Colon (tissue), 2 donors: ENCODE results near the gene STK32C.
"Not testable (repeated sequence)": the region's sequence is repeated elsewhere in the genome, so short reads cannot be mapped to it uniquely, and the experiment has no call there.

Experiments
- FAIRE-seq: peaks from 2 replicates; lab custom pipeline; 2012; peaks lifted over from hg19 to GRCh38; lab: Jason Lieb, UNC
- donor health status: control.
- donor health status: control.

The STK32C gene

DNA sequence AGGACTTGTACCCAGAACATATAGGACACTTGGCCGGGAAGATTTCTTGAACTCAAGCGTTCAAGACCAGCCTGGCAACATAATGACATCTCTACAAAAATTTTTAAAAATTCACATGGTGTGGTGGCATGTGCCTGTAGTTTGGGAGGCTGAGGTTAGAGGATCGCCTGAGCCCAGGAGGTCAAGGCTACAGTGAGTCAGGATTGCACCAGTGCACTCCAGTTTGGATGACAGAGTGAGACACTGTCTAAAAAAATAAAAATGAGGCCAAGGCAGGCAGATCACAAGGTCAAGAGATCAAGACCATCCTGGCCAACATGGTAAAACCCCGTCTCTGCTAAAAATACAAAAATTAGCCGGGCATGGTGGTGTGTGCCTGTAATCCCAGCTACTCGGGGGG, 9.7 kb upstream of the STK32C start:
- not testable (repeated sequence) for FAIRE-seq

DNA sequence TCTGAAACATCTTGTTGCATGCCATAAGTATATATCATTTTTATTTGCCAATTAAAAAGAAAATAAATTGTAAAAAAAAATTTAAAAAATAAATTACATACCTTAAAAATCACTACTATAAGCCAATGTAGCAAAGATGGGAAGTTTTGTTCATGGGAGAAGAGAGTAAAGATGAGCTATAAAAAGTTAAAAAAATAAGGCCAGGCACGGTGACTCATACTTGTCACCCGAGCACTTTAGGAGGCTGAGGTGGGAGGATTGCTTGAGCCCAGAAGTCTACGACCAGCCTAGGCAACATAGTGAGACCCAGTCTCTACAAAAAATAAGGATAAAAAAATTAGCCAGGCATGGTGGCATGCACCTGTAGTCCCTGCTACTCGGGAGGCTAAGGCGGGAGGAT, 8.4 kb upstream of the STK32C start:
- FAIRE-seq: no peak

GRCh38 chr10:132314881-132315280, 7.1 kb upstream of the STK32C start:
- not testable (repeated sequence) for FAIRE-seq

DNA sequence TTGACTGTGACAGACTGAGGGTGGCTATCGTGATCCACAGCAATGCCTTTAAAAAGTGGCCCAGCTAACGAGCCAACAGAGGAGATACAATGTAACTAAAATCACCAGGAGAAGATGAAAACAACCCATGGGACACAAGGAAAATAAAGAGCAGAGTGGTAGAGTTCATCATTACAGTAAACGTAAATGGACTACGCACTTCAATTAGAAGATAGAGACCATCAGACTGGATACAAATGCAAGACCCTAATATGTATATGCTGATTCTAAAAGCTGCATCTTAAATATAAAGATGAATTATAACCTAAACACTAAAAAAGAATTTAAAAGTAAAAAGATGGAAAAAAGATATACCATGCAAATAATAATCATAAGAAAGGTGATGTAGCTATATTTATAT, 6.6 kb upstream of the STK32C start:
- no peak for FAIRE-seq

DNA sequence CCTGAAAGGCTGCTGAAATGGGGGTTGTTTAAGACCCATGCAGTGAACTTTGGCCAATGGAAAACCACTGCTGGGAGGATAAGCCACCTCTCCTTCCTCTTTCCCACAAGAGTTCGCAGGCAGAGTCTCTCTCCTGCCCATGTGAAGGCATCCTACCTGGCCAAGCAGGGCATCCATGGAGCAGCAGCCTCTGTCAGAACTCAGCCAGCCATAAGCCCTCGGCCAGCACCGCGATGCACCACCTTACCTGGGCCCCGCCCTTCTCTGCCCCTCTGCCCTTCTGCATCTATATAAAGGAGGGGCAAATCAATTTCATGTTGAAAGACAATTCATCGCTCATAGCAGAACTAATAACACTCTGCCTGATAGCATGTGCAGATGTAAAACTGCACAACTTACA, 6.1 kb upstream of the STK32C start:
- no peak for FAIRE-seq

GRCh38 chr10:132313305-132313704, 5.6 kb upstream of the STK32C start:
- FAIRE-seq: no peak

DNA sequence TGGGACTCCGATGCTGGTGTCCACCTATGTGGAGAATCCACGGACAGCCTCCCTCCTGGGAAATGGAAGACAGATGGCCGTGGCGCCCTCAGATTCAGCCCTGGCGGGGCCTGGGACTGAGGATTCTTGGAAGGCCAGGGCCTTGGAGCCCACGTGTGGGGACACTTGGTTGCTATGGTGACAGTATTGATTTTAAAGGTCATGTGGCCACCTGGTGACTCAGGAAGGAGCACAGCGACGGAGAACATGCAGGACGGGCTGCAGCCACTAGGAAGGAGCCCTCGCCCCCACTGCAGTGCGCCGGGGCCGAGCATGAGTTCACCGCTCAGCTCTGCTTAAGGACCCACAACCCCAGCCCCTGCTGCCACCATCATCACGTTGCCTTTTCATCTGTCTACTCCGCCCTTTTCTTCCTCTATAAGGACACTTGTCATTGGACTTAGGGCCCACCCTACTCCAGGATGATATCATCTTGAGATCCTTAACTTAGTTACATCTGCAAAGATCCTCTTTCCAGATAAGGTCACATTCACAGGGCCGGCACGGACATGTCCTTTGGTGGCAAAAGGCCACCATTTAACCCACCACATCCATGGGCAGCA, 3.7 kb upstream of the STK32C start:
- no peak for FAIRE-seq

- FAIRE-seq: no peak
Measured at GRCh38 chr10:132310701-132311337, 3.1 kb upstream of the STK32C start.

DNA sequence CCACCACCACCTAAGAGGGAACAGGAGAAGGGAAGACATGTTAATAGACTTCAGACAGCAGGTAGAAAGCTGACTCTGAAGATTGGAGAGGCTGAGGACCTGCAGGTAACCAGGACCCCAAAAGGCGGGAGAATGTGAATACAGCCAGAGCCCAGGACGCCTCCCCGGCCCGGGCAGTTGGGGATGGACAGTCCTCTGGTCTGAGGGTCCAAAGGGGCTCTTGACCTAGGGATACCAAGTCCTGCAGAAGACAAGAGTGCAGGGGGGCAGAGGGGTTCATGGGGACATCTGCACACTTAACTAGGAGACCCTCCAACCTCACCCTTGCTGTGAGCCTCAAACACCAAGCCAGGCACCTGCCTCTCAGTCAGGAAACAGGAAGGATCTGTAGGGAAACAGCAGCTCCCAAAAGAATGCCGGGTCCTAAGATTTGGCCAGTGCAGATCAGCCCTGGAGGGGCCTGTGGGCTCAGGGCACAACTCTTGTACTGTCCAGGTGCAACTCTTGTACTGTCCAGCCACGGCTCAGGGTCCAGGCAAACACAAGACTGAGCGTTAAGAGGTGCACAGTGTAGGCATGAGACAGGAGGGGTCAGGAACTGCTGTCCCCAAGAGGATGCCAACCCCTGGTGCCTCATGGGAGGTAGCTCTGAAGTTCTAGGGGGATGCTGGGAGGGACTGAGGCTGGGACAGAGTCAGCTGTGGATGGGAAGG, 2.3 kb upstream of the STK32C start:
- no peak for FAIRE-seq

DNA sequence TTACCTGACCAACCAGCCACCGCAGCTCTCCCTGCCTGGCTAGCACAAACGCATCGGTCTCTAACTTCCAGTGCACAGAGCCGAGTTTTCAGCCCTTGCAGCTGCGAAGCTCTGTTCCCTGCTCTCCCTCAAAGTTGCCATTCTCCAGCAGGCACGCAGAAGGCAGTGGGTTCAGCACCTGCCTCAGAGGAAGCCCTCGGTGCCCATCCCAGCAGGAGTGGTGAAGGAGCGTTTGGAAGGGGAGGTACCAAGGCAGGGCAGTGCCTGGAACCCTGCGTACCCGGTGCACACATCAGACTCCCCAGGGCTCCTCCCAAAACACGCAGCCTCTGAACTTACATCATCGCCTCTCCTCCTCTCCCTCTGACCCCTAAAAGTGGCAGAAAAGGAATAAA, 1.7 kb upstream of the STK32C start:
- no peak for FAIRE-seq

DNA sequence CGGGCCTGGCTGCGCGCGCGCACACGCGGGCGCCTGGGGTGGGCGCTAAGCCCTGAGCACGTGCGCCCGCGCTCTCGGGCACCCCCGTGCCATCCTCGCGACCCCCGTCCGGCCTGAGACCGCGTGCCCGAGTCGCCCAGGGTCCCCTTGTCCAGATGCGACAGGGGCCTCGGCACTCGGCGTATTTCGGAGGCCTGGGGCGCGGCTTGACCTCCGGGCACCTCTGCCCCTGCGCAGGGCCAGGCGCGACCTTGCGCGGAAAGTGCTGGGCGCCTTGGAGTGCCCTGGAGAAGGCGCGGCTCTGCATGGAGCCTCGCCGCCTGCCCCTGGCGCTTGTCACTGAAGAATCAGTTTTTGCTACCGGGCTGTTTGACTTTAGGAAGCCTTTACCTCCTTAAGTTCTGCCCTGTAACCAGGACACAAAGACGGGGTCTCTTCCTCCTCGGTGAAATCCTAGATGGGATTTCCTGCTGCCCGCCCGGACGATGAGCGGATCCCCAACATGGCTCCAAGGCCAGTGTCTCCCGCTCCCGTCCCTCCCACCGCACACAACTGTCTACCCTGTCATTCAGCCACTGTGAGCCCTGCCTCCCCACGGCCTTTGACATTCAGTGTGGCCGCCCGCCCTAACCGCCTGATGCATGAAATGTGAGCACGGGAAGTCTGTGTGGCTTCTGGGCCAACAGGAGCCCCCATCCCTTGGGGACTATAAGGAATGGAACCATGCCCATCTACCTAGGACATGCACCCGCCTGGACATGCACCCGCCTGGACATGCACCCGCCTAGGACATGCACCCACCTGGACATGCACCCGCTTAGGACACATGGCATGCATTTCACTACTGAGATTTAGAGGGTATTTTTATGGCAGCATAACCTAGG, 1.1 kb upstream of the STK32C start:
- FAIRE-seq: no peak

DNA sequence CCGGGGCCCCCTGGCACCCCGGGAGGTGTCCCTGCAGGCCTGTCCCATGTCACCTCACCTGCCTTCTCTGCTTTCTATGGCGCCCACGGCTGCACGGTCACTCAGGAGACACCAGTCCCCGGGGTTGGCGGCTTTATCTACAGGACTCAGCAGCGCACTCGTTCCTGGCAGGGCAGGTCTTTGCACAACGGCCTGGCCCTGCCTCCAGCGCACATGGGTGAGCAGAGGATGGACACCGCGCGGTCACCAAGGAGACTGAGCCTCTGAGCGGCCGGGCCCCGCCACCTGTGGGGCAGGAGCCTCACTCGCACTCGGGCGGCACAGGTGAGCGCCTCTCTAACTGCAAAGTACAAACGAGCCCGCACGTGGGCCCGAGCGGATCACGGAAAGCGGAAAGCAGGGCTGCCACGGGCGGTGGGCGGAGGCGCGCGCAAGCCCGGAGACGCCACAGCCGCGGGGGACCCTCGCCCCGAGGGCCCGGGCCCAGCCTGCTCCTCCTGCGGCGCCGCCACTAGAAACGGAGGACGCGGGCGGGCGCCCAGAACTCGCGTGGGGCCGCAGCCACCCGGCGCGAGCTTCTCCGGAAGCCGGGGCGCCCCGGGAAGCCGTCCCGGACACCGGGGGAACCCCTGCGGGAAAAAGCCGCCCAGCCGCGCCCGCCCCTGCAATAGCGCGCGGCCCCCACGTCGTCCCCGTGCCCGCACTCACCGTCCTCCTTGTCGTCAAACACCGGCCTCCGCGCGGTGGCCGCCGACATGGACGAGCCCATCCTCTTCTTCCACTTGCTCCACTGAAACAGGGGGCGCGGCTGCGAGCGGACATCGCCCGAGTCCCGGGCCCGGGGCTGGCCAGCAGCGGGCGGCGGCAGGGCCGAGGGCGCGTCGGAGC, 642 bp downstream of the STK32C start:
- FAIRE-seq: no peak

GRCh38 chr10:132306343-132306685, 1.4 kb downstream of the STK32C start:
- FAIRE-seq: no peak

DNA sequence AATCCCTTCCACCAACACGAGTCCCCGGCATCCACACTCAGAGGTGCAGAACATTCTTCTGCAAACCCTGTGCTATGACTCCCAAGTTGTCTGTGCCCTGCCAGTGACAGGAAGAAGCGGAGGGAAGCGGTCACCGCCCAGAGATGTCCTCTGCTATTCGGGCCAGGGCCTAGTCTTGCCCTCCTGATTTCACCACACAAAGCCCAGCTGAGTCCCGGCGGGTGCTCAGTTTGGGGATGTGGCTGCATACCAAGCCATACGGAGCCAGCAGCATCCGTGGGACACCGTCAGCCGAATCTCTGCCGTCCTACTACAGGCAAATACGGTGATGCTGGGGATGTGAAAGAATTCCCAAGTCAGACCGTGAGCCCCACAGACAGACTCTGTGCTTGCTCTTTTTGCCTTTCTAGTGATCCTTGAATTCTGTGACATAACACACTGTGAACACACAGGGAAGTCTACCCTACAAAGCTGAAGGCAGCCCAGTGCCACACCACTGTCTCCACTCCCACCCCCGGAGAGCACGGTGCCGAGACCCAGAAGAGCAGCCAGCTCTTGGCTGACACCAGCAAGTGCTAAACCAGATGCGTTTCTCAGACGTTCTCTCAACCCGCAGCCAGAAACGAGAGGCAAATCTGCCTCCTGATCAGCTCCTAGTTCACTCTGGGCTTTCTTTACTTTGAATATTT, 2.0 kb downstream of the STK32C start:
- no peak for FAIRE-seq

DNA sequence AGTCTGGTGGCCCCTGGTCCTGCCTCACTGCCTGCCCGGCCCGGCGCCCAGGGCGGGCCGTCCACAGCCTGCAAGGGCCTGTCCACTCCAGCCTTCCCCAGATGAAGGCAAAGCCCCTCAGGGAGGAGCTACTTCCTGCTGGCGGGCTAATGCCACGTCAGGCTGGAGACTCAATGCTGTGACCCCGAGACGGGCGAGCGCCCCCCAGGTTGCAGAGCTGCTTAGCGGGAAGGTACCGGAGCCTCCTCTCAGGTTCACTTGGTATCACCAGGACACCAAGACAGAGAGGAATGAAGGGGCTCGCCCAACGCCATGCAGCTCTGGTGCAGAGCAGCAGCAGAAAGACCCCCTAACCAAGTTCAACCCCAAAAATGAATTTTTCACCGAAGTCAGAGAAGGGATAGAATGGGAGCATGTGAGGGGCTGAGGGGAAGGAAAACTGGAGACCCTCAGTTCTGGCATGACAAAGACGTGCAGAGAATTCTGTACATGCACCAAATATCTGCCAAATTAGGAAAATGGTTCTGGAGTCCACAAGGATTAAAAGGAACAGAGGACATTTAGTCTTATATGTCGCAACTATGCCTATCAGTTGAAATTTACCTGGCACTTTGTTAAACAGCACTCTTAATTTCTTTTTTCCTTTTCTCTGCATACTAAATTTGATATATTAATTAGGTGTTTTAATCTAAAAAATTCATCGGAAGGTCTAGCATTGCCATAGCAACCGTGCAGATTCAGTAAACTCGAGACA, 2.8 kb downstream of the STK32C start:
- FAIRE-seq: no peak

DNA sequence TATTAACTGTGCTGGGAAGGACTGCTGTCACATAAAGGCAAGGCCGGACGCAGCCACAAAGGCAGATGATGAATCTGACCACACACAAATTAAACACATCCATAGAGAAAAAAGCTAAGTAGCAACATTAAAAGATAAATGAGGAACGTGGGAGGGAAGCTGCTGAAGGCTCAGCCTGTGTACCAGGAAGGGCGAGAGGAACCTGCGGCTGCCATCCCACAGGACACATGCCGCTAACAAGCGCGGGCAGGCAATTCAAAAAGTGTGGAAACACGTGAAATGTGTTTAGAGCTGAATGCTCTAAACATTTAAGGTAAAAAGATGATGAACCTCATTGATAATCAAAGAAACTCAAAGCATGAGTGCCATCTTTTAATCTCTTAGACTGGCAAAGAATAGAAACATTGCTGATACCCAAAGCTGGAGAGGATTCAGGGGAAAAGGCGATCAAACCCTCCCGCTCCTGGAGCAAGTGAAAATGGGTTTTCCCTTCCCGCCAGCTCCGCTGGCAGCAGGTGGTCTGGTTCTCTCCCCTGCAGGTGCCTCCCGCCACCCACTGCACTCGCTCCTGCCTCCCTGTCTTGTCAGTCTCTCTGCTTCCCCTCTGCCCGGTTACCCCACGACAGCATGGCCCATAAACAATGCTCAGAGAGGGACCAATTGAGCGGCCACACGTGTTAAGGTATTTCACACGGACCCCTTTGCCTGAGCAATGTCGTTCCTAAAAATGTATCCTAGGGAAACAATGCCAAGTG, 4.2 kb downstream of the STK32C start:
- FAIRE-seq: no peak

DNA sequence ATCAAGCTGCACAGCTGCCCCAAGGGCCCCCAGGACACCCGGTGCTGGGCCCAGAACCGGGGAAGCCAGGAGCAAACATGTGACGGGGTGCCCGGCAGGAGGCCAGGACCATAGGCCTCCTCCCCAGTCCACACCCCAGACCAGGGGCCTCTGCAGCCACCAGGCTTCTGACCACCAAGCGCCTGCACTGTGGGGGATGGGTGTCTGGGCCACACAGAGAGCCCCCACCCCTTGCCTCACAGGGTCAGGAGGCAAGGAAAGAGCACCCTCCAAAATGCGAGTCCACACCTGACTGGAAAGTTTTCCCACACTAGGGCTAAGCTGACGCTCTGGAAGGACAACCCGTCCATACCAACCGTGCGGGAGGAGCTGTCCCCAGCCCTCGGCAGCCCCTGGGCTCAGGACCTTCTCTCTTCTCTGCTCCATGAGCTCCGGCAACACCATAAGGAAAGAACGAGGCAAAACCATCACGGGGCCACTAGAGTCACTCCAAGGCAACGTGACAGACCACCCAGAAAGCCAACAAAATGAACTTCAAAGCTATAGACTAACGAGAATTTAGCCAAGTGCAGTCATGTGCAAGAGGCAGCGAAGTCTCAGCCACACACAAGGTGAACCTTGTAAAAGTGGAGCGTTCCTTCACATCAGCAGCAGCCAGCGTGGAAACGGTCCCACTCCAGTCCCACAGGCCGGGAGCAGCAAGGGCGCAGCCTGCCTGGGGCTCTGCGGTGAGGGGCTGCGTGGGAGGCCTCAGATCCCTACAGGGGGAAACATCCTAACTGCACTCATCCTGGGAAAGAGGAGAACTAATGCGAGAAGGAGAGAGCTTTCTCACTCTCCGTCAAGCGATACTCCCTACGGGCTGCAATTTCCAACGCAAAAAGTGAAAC, 5.1 kb downstream of the STK32C start:
- no peak for FAIRE-seq
